ENCODE measurements around the gene CDK14.

The CDK14 gene

DNA sequence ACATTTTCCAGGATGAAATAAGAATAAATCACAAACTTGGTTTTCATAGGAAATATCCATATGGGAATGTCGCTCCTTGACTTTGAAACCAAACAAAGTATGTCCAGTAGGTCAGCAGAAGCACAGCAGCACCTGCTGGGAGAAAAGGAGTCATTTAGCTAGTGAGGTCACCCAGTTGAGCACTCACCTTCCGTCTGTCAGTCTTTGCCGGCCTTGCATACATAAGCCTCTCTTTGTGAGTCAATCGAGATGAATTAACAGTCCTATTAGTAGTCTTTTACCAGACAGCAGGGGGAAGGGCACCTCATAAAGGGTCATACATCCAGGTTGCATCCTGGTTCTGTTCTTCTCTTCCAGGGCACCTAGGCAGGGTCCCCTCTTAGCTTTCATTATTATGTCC lies 435.6 kb downstream of the CDK14 start:
- no peak for DNase-seq

DNA sequence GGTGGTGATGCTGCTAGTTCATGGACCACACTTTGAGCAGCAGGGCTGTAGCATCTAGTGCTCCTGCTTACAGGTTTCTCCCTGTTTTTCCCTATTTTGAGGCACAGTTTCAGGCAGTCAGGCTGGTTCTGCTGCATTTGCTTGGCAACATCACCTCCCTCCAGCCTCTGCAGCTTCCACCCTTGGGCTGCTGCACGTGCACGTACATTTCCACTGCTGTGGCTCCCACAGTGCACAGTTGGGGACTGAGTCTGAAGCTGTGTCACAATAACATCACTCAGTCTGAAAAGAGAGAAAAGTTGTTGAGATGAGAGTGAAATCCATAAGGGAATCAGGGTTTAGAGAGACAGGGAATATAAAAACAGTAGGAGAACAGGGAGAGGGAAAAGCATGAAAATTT lies 437.5 kb downstream of the CDK14 start:
- no peak for DNase-seq

DNA sequence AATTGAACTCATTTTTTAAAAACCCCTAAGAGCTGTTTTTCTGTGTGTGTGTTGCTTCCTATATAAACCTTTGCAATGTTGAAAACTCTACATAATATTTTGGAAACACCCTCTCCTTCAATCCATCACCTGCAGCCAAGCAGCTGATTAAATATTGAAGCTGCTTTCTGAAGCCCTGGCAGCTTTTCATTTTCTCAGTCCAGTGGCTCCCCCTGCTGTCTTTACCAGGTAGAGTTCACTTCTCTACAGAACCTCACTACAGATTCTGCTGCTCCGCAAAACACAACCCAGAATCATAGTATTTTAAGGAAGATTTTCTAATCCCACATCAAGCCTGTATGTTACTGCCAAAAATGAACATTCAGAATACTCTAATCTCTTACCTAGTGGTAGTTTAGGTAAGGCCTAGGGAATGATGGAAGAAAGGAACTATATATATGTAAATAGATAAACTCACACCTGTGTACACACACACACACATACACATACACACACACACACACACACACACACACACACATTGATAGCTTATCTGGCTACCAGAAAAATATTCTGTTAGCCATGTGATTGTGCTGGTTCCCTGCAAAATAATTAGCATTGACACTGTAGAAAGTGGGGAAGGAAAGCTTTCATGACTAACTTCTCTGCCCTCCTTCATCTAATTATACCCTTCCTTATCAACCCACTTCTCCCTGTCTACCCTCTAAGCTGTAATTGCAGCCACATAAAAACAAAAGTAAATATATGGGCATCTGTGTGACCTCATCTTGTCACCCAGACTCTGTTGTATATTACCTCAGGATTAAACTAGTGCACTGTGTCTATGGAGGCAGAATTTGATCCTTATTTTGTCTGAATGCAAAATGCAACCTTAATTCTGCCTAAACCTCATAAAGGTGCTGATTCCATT lies 438.6 kb downstream of the CDK14 start:
- DNase-seq: no peak

DNA sequence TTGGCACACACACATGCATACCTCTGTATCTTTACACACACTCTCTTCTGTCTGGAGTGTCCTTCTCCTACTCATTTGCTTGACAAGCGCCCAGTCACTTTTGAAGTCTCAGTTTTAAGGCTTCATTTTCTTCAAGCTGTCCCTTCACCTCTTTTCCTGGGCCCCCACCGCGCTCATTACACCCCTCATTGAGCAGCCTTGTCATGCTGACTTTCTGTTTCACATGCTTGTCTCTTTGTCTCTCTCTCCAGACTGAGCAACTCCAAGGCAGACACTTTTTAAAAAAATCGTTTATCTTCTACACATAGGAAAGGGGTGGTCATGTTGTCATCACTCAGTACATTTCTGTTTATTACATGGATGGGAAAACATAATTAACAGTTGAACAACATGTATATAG lies 442.9 kb downstream of the CDK14 start:
- no peak for DNase-seq

DNA sequence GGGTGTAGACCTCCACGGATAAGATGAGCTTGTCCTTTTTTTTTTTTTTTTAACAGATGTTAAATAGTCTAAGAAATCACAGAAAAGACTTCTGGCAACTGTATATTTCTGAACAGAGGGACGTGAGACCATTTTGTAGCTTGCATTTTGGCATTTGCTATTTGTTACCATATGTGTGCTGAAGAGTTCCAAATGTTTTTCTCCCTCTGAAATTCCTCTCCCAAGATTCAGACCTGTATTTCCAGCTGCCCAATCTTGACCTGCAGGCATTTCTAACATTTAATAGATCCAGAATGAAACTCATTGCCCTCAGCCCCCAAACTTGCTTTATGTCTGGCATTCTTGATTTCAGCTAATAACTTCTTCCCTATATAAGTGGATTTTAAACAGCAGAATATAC lies 445.0 kb downstream of the CDK14 start:
- no peak for DNase-seq

DNA sequence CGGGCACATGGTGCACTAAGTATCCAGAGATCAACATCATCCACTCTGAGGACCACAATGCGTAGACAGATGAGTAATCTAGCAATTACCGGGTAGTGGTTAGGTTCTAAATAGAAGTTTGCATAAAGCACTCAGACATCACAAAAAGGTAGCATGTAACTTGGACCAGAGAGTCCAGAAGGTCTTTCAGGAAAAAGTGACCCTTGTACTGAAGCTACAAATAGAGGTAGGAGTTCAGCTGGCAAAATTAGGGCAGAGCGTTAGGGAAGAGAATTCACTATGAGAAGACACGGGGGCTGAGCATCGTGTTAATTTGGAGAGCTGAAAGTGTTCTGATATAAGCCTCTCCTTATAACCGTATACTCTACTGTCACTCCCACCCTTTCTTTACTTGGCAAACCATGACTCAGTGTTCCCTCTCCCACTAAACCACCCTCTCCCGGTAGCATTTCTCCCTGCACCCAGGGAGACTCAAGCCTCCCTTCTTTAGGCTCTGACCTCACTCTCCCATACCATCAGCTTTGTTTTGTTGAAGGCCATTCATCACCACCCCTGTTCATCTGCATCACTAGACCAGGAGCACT lies 445.9 kb downstream of the CDK14 start:
- DNase-seq: no peak

DNA sequence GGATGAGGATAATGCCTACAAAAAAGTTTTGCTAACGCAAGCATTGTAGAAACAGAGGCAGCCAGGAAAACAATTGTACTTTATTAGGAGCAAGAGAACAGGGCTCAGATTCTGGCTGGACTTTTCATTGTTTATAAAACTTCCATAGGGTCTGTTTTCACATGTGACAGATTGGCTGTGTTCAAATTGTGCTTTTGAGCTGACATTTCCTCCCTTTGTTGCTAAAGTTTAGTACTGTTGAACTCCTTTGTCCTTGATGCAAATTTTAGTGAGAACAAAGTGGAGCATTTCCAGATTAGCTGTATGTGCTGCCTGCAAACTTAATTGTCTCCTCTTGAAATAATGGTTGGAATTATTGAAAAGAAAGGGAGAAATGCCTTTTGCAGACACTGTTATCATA lies 447.1 kb downstream of the CDK14 start:
- no peak for DNase-seq

DNA sequence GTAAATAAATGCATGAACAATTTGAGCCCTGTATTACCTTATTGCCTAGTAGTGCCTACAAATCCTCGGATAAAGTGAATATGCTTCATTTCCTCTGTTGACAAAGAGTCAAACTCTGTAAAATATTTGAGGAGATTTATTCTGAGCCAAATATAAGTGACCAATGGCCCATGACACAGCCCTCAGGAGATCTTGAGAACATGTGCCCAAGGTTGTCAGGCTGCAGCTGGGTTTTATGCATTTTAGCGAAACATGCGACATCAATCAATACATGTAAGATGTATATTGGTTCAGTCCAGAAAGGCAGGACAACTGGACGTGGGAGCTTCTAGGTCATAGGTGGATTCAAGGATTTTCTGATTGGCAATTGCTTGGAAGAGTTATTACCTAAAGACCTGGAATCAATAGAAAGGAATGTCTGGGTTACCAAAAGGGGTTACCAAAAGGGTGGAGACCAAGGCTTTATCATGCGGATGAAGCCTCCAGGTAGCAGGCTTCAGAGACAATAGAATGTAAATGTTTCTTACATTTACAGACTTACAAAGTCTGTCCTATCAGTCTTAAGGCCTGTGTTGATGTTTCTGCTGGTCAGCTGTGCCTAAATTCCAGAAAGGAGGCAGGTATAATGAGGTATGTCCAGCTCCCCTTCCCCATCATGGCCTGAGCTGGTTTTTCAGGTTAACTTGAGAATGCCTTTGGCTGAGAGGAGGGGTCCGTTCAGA lies 448.0 kb downstream of the CDK14 start:
- no peak for DNase-seq

DNA sequence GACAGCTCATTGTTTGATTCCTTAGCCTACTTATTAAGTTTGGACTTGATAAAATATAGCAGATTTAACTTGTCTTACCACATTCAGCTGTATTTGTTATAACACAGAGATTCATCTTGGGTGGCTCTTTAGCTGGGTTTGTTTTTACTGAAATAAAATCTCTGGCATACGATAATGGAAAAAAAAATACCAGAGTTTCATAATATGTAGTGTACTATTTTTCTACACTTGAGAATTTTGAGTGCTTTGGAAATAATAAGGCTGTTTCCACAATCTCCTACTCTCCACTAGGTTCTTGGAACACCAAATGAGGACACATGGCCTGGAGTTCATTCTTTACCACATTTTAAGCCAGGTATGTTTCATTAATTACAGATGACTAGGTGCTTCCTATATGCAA lies 449.5 kb downstream of the CDK14 start:
- DNase-seq: no peak

DNA sequence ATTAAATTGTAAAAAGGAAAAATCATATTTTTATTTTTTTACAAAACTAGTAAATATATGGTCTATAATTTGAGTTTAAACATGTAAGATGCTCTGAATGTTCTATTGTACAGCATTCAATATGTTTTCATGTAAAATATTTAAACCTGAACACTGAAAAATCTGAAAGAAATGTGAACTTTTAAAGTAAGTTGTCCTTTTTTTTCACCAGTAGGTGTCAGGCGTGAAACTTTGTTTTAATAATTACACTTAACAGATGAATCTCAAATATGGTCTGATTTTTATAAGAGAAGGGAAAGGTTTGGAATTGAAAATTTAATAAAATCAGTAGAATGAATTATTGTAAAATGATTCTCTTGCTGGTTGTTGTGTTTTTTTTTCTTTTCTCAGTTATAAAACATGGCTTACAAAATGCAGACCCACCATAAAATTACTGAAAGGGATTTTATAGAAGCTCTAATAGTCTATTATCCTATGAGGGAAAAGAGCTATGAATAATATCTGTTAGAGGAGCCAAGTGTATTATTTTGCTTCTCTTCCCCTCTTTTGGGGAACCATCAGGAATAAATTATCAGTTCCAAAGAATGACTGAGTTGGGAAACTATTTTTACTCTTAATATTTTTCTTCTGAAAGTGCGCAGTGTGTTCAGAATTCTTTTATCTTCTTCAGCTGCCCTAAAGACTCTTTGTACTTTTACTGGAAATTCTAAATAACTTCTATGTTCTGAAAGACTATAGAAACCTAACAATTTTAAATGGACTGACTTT lies 450.4 kb downstream of the CDK14 start:
- no peak for DNase-seq

DNA sequence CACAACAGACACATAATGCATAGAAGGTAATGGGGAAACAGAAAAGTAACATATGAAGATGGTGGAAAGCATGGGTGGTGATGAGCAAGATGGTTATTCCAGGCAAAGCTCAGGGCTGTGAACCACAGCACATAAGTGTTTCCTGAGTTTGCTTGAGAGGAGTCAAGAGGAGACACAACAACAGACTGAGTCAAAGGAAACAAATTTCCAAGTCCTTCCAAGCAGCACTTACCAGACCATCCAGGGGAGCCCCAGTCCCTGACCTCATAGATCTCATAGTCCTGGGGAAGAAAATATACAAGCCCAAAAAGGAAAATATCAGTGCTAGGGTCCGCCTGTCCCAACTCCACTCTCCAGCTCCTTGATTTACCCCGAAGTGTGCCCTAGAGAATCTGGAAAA lies 451.5 kb downstream of the CDK14 start:
- DNase-seq: no peak

DNA sequence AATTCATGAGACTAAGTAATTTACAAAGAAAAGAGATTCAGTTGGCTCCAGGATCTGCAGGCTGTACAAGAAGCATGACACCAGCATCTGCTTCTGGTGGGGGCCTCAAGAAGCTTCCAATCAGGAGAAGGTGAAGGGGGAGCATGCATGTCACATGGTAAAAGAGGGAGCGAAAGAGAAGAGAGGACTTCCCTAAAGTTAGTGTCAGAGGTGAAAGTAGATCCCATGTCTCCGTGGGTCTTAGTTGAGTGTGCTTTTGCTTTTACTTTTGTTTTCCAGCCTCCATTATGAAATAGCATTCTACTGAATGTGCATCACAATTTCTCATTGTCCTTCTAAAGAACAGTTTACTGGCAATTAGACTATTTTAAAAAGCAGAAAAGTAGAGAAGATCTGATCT lies 454.6 kb downstream of the CDK14 start:
- DNase-seq: no peak

DNA sequence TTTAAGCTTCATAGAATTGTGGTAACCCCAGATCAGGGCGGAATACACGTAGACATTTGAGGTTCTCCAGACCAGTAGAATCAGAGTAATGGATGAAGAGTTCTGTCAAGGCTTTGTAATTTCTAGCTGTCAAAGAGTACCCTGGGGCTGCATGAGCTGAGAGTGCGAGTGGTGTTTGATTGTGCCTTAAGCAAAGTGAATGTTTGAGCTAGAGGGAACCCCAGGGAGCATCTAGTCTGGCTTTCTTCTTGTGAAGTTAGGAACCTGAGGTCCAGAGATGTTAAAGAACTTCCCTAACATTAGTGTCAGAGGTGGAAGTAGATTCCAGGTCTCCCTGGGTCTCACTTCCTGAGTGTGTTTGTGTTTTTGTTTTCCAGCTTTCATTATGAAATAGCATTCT lies 455.8 kb downstream of the CDK14 start:
- DNase-seq: no peak

DNA sequence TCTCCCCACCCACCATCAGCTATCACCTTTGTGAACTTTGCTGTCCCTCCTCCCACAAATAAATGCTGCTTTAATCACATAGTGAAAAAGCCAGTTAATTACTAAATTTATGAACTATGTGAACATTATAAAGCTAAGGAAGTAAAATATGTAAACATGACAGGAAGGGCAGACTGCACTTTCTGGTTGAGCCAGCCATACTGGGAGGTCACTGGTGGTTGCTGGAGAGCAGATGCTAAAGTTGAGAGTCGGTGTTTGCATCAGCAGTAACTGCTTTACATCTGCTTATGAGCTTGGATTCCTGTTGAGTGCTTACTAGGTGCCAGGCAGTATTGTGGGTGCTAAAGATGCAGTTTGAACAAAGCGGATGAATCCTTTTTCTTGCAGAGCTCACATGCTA lies 458.3 kb downstream of the CDK14 start:
- DNase-seq: no peak

DNA sequence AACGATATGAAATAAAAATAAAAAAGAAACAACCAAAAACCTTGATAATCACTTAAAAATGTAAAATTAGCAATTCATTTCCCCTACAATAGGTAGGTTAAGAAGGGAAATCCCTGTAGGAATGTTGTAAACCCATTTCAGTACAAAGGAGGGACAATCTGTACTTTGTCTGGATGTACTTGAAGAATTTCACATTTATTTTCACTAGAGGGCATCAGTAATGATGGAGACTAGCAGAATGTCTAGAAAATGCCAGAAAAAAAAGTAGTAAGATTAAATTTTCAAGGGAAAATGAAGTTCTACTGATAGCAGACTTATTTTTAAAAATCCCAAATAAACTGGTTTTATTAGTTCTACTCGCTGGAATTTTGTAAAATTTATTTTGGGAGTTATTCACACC lies 459.1 kb downstream of the CDK14 start:
- no peak for DNase-seq

DNA sequence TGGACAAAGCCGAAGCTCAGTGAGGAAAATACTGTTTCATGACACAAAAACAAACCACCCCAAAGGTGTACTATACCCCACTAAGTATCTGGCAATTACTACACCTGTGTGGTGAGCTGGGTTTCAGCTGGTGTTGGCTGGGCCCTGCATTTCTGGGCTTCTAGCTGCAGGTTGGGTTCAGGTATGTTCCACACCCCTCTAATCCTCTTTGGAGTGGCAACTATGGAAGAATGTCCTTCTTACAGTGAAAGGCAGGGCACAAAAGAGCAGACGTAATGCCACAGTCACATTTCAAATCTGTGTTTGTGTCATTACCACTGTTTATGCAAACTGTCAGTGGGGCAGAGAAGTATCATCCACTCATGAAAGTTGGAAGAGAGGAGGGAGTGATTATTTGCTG lies 466.6 kb downstream of the CDK14 start:
- no peak for DNase-seq

DNA sequence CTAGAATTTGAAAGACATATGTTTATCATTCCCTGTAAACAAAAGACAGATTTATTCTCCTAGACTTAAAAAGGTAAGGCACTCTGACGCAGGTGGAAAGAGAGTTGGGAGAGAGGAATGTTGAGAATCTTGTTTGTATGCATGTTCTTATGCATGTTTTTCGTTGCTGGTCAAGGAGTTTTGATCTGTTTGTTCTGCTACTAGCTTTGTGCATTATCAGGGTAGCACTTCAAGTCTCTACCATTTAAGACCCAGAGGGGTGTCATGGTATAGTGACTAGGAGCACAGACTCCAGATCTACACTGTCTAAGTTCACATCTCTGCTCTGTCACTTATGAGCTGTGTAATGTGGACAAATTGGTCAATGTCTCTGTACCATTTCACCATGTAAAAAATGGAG lies 467.9 kb downstream of the CDK14 start:
- no peak for DNase-seq

DNA sequence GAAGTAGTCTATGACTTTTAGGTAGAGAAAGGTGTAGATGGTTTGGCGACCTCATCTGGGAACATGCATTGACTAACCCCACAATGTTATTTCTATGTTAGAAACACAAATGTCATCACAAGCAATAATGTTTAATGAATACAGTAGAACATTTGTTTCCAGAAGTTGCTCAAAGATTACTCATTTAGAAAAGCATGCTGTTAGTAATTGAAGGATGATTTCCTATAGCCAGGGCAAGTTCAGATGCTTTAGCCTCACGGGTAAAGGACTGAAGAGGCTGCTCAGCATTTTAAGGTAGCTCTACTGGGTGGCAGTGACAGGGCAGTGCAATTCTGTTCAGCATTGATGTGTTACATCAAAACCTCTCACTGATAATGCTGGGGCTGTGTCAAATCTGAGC lies 468.8 kb downstream of the CDK14 start:
- no peak for DNase-seq

DNA sequence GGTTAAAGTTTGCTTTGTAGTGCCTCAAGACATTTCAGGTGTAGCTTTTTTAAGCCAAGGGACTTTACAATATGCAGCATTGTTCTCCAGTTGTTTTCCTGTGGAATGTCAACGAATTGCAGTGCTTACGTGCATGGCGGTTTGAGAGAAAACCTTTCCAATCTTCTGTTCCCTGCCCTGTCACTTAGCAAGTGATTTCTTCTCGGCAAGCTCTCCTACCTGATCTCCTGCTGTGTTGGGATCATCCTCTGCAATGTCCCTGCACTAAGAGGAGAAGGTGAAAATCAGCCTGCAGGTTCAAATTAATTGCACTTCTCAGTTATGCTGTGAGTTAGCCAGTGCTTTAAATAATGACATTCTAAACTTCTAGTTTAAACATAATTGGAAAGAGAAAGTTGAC lies 470.5 kb downstream of the CDK14 start:
- no peak for DNase-seq

DNA sequence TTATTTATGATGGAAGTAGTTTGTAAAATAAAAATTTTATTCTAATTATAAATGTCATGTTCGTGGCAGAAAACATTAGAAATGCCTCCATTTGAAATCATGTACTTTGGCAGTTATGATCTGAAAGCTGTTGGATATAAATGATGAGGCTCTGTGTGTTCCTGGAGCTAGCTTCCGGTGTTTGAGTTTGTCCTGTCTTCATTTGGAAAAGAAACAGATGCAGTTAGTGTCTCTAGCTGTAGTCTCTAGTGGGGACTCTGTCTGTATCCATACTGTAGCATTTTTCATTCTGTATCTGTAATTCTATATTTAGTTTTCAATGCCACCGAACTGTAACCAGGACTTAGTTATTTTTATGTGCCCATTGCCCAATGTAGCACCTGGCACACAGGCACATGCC lies 471.1 kb downstream of the CDK14 start:
- DNase-seq: no peak

DNA sequence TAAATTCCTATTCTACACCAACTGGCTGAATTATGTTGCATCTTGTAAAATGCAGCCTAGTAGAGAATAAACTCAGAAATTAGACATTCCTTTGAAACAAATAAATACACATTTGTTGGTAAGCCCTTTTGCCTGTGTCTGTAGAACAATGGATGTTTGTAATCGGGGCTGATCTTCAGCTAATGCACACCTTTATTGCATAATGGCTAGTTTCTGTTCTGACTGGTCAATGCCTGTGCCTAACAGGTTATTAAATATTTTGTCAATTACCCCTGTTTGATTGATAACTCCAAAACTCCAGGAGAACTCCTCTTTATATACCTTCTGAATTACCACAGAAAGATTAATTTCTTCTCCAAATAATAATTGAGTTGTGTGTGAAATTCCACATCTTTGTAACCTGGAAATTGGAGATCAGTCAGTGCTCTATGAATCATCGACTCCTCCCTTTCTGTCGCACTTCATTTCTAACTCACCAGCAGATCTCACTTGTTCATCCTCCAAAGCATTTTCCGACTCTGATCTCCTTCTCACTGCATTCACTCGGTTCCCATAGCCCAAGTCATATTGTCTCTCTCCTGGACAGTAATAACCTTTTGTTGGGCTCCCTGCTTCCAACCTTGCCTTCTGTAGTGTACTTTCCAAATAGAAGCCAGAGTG lies 472.1 kb downstream of the CDK14 start:
- no peak for DNase-seq

DNA sequence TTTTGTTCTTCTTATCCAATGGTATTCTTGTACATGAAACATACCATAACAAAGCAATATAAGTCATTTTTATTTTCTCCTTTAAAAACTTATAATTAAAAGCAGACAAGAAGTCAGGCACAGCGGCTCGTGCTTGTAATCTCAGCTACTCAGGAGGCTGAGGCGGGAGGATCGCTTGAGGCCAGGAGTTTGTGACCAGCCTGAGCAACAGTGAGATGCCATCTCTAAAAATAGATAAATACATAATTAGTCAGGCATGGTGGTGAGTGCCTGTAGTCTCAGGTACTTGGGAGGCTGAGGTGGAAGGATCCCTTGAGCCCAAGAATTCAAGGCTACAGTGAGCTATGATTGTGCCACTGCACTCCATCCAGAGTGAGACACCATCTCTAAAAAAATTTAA lies 473.0 kb downstream of the CDK14 start:
- DNase-seq: no peak

DNA sequence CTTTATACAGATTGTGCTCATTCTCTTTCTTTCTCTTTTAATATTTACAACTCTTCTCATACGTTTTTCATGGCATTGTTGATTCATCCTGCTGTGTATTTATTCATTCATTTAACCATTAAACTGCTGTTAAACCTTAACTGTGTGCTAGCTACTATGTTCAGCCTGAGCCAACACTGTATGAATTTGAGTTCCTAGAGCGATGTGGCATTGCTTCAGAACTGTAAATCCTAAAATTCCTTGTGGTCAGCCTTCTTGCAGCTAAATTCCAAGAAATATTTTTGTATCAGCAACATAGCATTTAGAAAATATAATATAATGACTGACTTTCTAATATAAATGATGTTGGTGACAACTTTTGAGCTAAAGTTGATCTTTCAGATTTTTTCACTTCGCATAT lies 483.4 kb downstream of the CDK14 start:
- DNase-seq: no peak

All from activated CD8-positive, alpha-beta memory T cell treated with anti-CD3 and anti-CD28 coated beads, Interleukin-2, amount 50 U/mL, for 4 hours (primary cell).